Adipose tissue (tissue), 3 donors: Measurements from ENCODE around the gene PLBD1. TPM values are rescaled to one million over a fixed set of nuclear protein-coding genes. Genes with fewer than 3 reads are reported as not detected.

ENCODE experiments used
- H3K27ac ChIP-seq: one replicate; pipeline ENCODE4 v1.5.1; 2013; ENCODE audit warnings: low read depth, low read length
- WGBS, 3 donors: extraction: QIAGEN DNeasy Blood & Tissue Kit; methylation state at CpG; one replicate each; pipeline ENCODE4 v1.1.7; 2013; 5-methylcytosine and 5-hydroxymethylcytosine counted together
- polyA plus RNA-seq, 3 donors: library from polyadenylated mRNA; stranded (reverse); fragments of 200-250 nt; gene quantifications; one replicate each; pipeline ENCODE4 v1.2.3, GENCODE V29; 2013
- donor health status: healthy with polysubstance abuse.
- donor health status: Bipolar disorder and iron deficiency.
- donor health status: healthy.

The PLBD1 gene
- polyA plus RNA-seq, 3 donors, result 8.8 to 24.1 (median 12.9) TPM

GRCh38 chr12:14572401-14572800 is 4.7 kb upstream of the PLBD1 start:
- 81 to 84% (median 82%) methylated on average over 4 of the region's 4 CpGs for WGBS, 3 donors

GRCh38 chr12:14571779-14572178 is 4.1 kb upstream of the PLBD1 start:
- WGBS, 3 donors, result 59 to 94% (median 91%) methylated on average over 3 of the region's 3 CpGs
- no peak overlapping the region for H3K27ac ChIP-seq

More at GRCh38 chr12:14572401-14572800, 4.7 kb upstream of the PLBD1 start:
- no peak overlapping the region for H3K27ac ChIP-seq

GRCh38 chr12:14570231-14570630 is 2.5 kb upstream of the PLBD1 start:
- WGBS, 3 donors, result 98 to 100% (median 100%) methylated on average over 1 of the region's 1 CpG
- no peak overlapping the region for H3K27ac ChIP-seq

GRCh38 chr12:14564336-14564959 is 3.2 kb downstream of the PLBD1 start:
- no peak overlapping the region for H3K27ac ChIP-seq
- WGBS, 3 donors, result 69 to 96% (median 88%) methylated on average over 2 of the region's 2 CpGs

GRCh38 chr12:14563046-14563445 is 4.6 kb downstream of the PLBD1 start:
- H3K27ac ChIP-seq, result no peak overlapping the region
- WGBS, 3 donors, result 48 to 89% (median 83%) methylated on average over 4 of the region's 4 CpGs

- WGBS, 3 donors, result 71 to 83% (median 80%) methylated on average over 6 of the region's 6 CpGs
These were observed 5.4 kb downstream of the PLBD1 start for GRCh38 chr12:14562279-14562678.

GRCh38 chr12:14561677-14562238 is 5.9 kb downstream of the PLBD1 start:
- H3K27ac ChIP-seq, result no peak overlapping the region
- 66 to 95% (median 92%) methylated on average over 9 of the region's 9 CpGs for WGBS, 3 donors

More at GRCh38 chr12:14562279-14562678, 5.4 kb downstream of the PLBD1 start:
- no peak overlapping the region for H3K27ac ChIP-seq

- H3K27ac ChIP-seq, result no peak overlapping the region
- 34 to 61% (median 56%) methylated on average over 6 of the region's 6 CpGs for WGBS, 3 donors
These were observed 6.6 kb downstream of the PLBD1 start for GRCh38 chr12:14560904-14561574.

GRCh38 chr12:14558473-14558959 is 9.2 kb downstream of the PLBD1 start:
- no peak overlapping the region for H3K27ac ChIP-seq
- WGBS, 3 donors, result 40 to 71% (median 42%) methylated on average over 4 of the region's 4 CpGs

- H3K27ac ChIP-seq, result no peak overlapping the region
- 68 to 87% (median 80%) methylated on average over 8 of the region's 8 CpGs for WGBS, 3 donors
These were observed 9.7 kb downstream of the PLBD1 start for GRCh38 chr12:14557966-14558365.

- no peak overlapping the region for H3K27ac ChIP-seq
- WGBS, 3 donors, result 14 to 26% (median 22%) methylated on average over 9 of the region's 9 CpGs
These were observed 13.2 kb downstream of the PLBD1 start for GRCh38 chr12:14554281-14555007.

GRCh38 chr12:14548609-14549008 is 19.1 kb downstream of the PLBD1 start:
- WGBS, 3 donors, result 93 to 97% (median 94%) methylated on average over 6 of the region's 6 CpGs
- H3K27ac ChIP-seq, result no peak overlapping the region

GRCh38 chr12:14547571-14547970 is 20.1 kb downstream of the PLBD1 start:
- no peak overlapping the region for H3K27ac ChIP-seq
- WGBS, 3 donors, result 94 to 97% (median 96%) methylated on average over 4 of the region's 4 CpGs

- H3K27ac ChIP-seq, result no peak overlapping the region
- WGBS, 3 donors, result 77 to 88% (median 86%) methylated on average over 7 of the region's 7 CpGs
These were observed 22.2 kb downstream of the PLBD1 start for GRCh38 chr12:14545144-14546124.

- H3K27ac ChIP-seq, result no peak overlapping the region
- 54 to 76% (median 74%) methylated on average over 4 of the region's 4 CpGs for WGBS, 3 donors
These were observed 26.8 kb downstream of the PLBD1 start for GRCh38 chr12:14540801-14541462.

GRCh38 chr12:14537088-14537487 is 30.6 kb downstream of the PLBD1 start:
- H3K27ac ChIP-seq, result no peak overlapping the region

GRCh38 chr12:14532152-14532551 is 35.5 kb downstream of the PLBD1 start:
- H3K27ac ChIP-seq, result no peak overlapping the region
- 91 to 95% (median 91%) methylated on average over 10 of the region's 10 CpGs for WGBS, 3 donors

More at GRCh38 chr12:14537088-14537487, 30.6 kb downstream of the PLBD1 start:
- 84 to 97% (median 97%) methylated on average over 5 of the region's 5 CpGs for WGBS, 3 donors
